K562 (cell line): ENCODE data around the gene HIP1R. TPM values are rescaled to one million over a fixed set of nuclear protein-coding genes. Genes with fewer than 3 reads are reported as not detected.

Experiments used
- ATAC-seq: fragments of 200-7000 bp; cut with Tn5 transposase; 3 replicates; pipeline ENCODE4 v1.9.1; 2020; ENCODE audit warnings: moderate library complexity
- BruUV-seq: library from RNA; stranded (reverse); fragments of 400-500 nt; replicated peaks from 2 replicates; lab custom pipeline; 2021; lab: Mats Ljungman, UMichigan
- CTCF ChIA-PET: fragments of 300-600 bp; formaldehyde crosslinking; extraction: SDS; loops from one replicate; lab custom pipeline; 2021; ENCODE audit warnings: low intra/inter-chr PET ratio; lab: Yijun Ruan, JAX
- POLR2A ChIA-PET: fragments of 300-600, 350-650 bp; sonication (Branson Sonifier 250); formaldehyde crosslinking; extraction: SDS; loops from one replicate; lab custom pipeline; 2021; ENCODE audit warnings: antibody characterized with exemption, inconsistent platforms; lab: Yijun Ruan, JAX
- DNase-seq, 4 experiments: peaks; one replicate each; pipeline versions ENCODE4 v3.0.0 to v3.0.0-alpha.2; 2011 to 2018; ENCODE audit warnings: low spot score in 3 of 4, mixed read lengths in 3 of 4; ENCODE audit errors: extremely low read depth in 1 of 4
- FAIRE-seq: peaks from 2 replicates; lab custom pipeline; 2011; peaks lifted over from hg19 to GRCh38; lab: Jason Lieb, UNC
- H2AFZ ChIP-seq: 2 replicates; pipeline ENCODE4 v1.6.0; 2011; ENCODE audit warnings: low read depth, low read length, control low read depth, inconsistent platforms
- H3K27ac ChIP-seq: fragments of 200-600 bp; 3 replicates; pipeline ENCODE4 v1.8.0; 2011; ENCODE audit warnings: low read depth, mild to moderate bottlenecking, control low read depth, inconsistent platforms, low read length, moderate library complexity, mixed read lengths; ENCODE audit errors: extremely low read depth
- H3K27me3 ChIP-seq, 2 experiments: fragments of 300-600 bp in 1 of 2; 2 replicates in 1 of 2; 3 replicates in 1 of 2; pipeline versions ENCODE4 v1.6.0 to v1.8.0; 2011; ENCODE audit warnings: inconsistent platforms in 2 of 2, low read length in 2 of 2, mild to moderate bottlenecking in 1 of 2, mixed read lengths in 1 of 2, moderate library complexity in 1 of 2; ENCODE audit not compliant: control insufficient read depth in 2 of 2, insufficient read depth in 2 of 2
- H3K36me3 ChIP-seq: fragments of 300-600 bp; 3 replicates; pipeline ENCODE4 v1.8.0; 2011; ENCODE audit warnings: mild to moderate bottlenecking, low read length, inconsistent platforms; ENCODE audit not compliant: control insufficient read depth, insufficient read depth
- H3K4me1 ChIP-seq, 2 experiments: fragments of 200-600 bp in 1 of 2; replicated peaks in 1 of 2; 2 replicates in 1 of 2; 3 replicates in 1 of 2; pipeline versions ENCODE4 v1.5.1 to v1.8.0; 2011; ENCODE audit warnings: inconsistent platforms in 2 of 2, low read length in 2 of 2, mild to moderate bottlenecking in 1 of 2, mixed read lengths in 1 of 2, moderate library complexity in 1 of 2; ENCODE audit not compliant: control insufficient read depth in 2 of 2, insufficient read depth in 2 of 2
- H3K4me2 ChIP-seq: 2 replicates; pipeline ENCODE4 v1.6.1; 2011; ENCODE audit warnings: low read length, control low read depth, inconsistent platforms, mixed read lengths; ENCODE audit not compliant: insufficient read depth
- H3K4me3 ChIP-seq: fragments of 200-600 bp; sonication (generic), shearing (Covaris generic); 2 replicates; pipeline ENCODE4 v1.5.1; 2016; ENCODE audit warnings: control low read depth, inconsistent platforms
- H3K79me2 ChIP-seq: fragments of 200-600 bp; 3 replicates; pipeline ENCODE4 v1.8.0; 2011; ENCODE audit warnings: low read length, inconsistent platforms; ENCODE audit not compliant: control insufficient read depth, insufficient read depth
- H3K9ac ChIP-seq, 2 experiments: 2 replicates each; pipeline versions ENCODE4 v1.6.0 to v1.6.1; 2011; ENCODE audit warnings: low read depth in 2 of 2, low read length in 2 of 2, control low read depth in 1 of 2, inconsistent platforms in 1 of 2, mild to moderate bottlenecking in 1 of 2, mixed read lengths in 1 of 2; ENCODE audit not compliant: insufficient read depth in 1 of 2
- H3K9me1 ChIP-seq: one replicate; pipeline ENCODE4 v1.6.0; 2011; ENCODE audit warnings: inconsistent platforms, mild to moderate bottlenecking, low read length, moderate library complexity; ENCODE audit not compliant: control insufficient read depth, insufficient read depth
- H3K9me3 ChIP-seq: replicated peaks from 2 replicates; pipeline ENCODE4 v1.5.1; 2011; ENCODE audit warnings: low read depth, low read length, inconsistent platforms; ENCODE audit not compliant: control insufficient read depth, insufficient read depth
- H4K20me1 ChIP-seq: replicated peaks from 2 replicates; pipeline ENCODE4 v1.6.1; 2011; ENCODE audit warnings: low read length, inconsistent platforms, mixed read lengths; ENCODE audit not compliant: control insufficient read depth, insufficient read depth
- BRCA1 ChIP-seq, 2 experiments: fragments of 450-650 bp in 1 of 2; sonication (generic) in 1 of 2; formaldehyde crosslinking in 1 of 2; IDR thresholded peaks; 2 replicates each; pipeline versions ENCODE4 v1.5.0 to v1.6.1; 2017 to 2020; ENCODE audit warnings: mild to moderate bottlenecking in 1 of 2, missing genetic modification reagents in 1 of 2
- HDAC6 ChIP-seq: IDR thresholded peaks from 2 replicates; pipeline ENCODE4 v1.6.1; 2012; ENCODE audit warnings: low read depth, mild to moderate bottlenecking, control low read depth, inconsistent platforms, low read length, moderate library complexity
- KDM2B ChIP-seq: fragments of 250-450 bp; sonication (Bioruptor Pico); IDR thresholded peaks from 2 replicates; pipeline ENCODE4 v1.8.0; 2021; ENCODE audit warnings: mild to moderate bottlenecking, moderate library complexity
- MYNN ChIP-seq, 2 experiments: sonication (generic); formaldehyde crosslinking in 1 of 2; IDR thresholded peaks; 2 replicates each; pipeline versions ENCODE4 v1.5.0 to v1.6.1; 2016 to 2020; ENCODE audit warnings: antibody characterized with exemption in 1 of 2, missing genetic modification reagents in 1 of 2
- TEAD2 ChIP-seq: fragments of 450-650 bp; IDR thresholded peaks from 2 replicates; pipeline ENCODE4 v1.6.1; 2016; ENCODE audit warnings: missing genetic modification characterization, control low read depth, missing compliant biosample characterization
- ZBTB12 ChIP-seq: fragments of 250-450 bp; sonication (Bioruptor Pico); IDR thresholded peaks from 2 replicates; pipeline ENCODE4 v1.4.0; 2020
- WGBS: fragments of 100-300 bp; shearing (Covaris generic); methylation state at CpG from one replicate; pipeline ENCODE4 v1.1.6; 2016; ENCODE audit warnings: low coverage, mixed read lengths; ENCODE audit not compliant: insufficient coverage; ENCODE audit errors: missing lambda C conversion rate; 5-methylcytosine and 5-hydroxymethylcytosine counted together
- in situ Hi-C: fragments of 300-500 bp; cut with MboI; formaldehyde crosslinking; loops from 4 replicates; pipeline ENCODE4 v1.15.0; 2018; ENCODE audit warnings: inconsistent platforms, mixed read lengths
- intact Hi-C: fragments of 100-400 bp; cut with micrococcal nuclease; formaldehyde crosslinking; loops from 2 replicates; pipeline ENCODE4 v1.14.2; 2022
- polyA plus RNA-seq, 8 experiments: library from polyadenylated mRNA; depleted of rRNA in 4 of 8; stranded (reverse) in 5 of 8; unstranded in 3 of 8; fragments of >200 nt; fragmentation: Nextera tagmentation in 2 of 8; fragmentation: Illumina TruSeq in 1 of 8; extraction: Ambion mirVana in 2 of 8; extraction: Trizol in 1 of 8; gene quantifications; 2 replicates each; pipeline versions ENCODE4 v1.2.1 to v1.2.3, GENCODE V29; 2011 to 2014; ENCODE audit warnings: inconsistent platforms in 1 of 8, missing spikeins in 1 of 8
- total RNA-seq, 7 experiments: library from RNA; depleted of rRNA in 6 of 7; stranded (reverse); fragments of >200 nt in 6 of 7; fragmentation: Illumina TruSeq in 2 of 7; extraction: Trizol in 2 of 7; gene quantifications; 2 replicates each; pipeline versions ENCODE4 v1.2.1 to v1.2.3, GENCODE V29; 2011 to 2021; ENCODE audit warnings: low replicate concordance in 1 of 7

HIP1R gene
- total and polyA plus RNA-seq, 9 of the 15 experiments (the other 6 are each of a cell fraction or from before 2014, with no cell fraction given) = 0.15 to 31.0 (median 14.2) TPM

- Histone ChIP-seq H3K79me2 (no peaks in the 10 kb centered on the region), H3K4me2 (no peak overlapping the region), H3K9me3 (no peaks in the 10 kb centered on the region), H3K9me1 (no peaks in the 10 kb centered on the region), H4K20me1 (no peaks in the 10 kb centered on the region), H3K4me1 (no peaks in the 10 kb centered on the region), H3K9ac (no peak overlapping the region), H3K27me3 (no peaks in the 10 kb centered on the region), H3K36me3 (no peaks in the 10 kb centered on the region), H2AFZ (no peak overlapping the region), H3K4me3 (no peak overlapping the region), H3K27ac (no peak overlapping the region)
- ChIA-PET CTCF (no interaction called here), POLR2A (no interaction called here)
- TF ChIP-seq BRCA1 (IDR thresholded peaks at IDR 0.05) (no peak), BRCA1 (CRISPR knock-in tag; IDR thresholded peaks at IDR 0.05) (no peak), MYNN (IDR thresholded peaks at IDR 0.05) (no peak), MYNN (CRISPR knock-in tag; IDR thresholded peaks at IDR 0.05) (no peak), KDM2B (no peak), ZBTB12 (no peak), HDAC6 (no peak), TEAD2 (tag) (no peak)
- in situ Hi-C loops = no loop called here
- DNase-seq (no peak), FAIRE-seq (no peak), ATAC-seq (peak; percentile 35; the same call in 2 of the 3 replicates)
- intact Hi-C loops = loop anchor here (10.0 kb wide), 1 partner anchor 49 kb away; no protein-coding TSS in a partner anchor
- 51% methylated on average over 3 of the region's 4 CpGs for WGBS
- no TSS peak for BruUV-seq
Observed at GRCh38 chr12:122795807-122796206, 39.5 kb upstream of the HIP1R start.
